Endothelial cell of umbilical vein (primary cell): ENCODE measurements around the gene MRPS26. TPM values are rescaled to one million over a fixed set of nuclear protein-coding genes. Genes with fewer than 3 reads are reported as not detected.
A peak's percentile ranks its signal among the peaks of the same experiment; 100 is the strongest.

ENCODE experiments used
- BruUV-seq: library from RNA; stranded (reverse); fragments of 400-500 nt; replicated peaks from 2 replicates; lab custom pipeline; 2021; lab: Mats Ljungman, UMichigan
- CTCF ChIA-PET: fragments of 300-600, 350-600 bp; sonication (Branson Sonifier 250); formaldehyde crosslinking; loops from one replicate; lab custom pipeline; 2021; ENCODE audit warnings: antibody characterized with exemption, inconsistent platforms; lab: Charles Lee
- POLR2A ChIA-PET: fragments of 300-600, 350-600 bp; sonication (Branson Sonifier 250); formaldehyde crosslinking; loops from one replicate; lab custom pipeline; 2021; ENCODE audit warnings: antibody characterized with exemption, inconsistent platforms; lab: Charles Lee
- DNase-seq: peaks from one replicate; pipeline ENCODE4 v3.0.0-alpha.2; 2011; ENCODE audit warnings: low read depth, low spot score
- FAIRE-seq: peaks from 2 replicates; lab custom pipeline; 2011; peaks lifted over from hg19 to GRCh38; lab: Jason Lieb, UNC
- H2AFZ ChIP-seq: 2 replicates; pipeline ENCODE4 v1.6.0; 2012; ENCODE audit warnings: low read depth, low read length, control low read depth, inconsistent platforms
- H3K27ac ChIP-seq: 2 replicates; pipeline ENCODE4 v1.5.1; 2011; ENCODE audit warnings: low read depth, mild to moderate bottlenecking, control low read depth, low read length, moderate library complexity; ENCODE audit not compliant: insufficient read depth
- H3K27me3 ChIP-seq, 2 experiments: 2 replicates each; pipeline versions ENCODE4 v1.6.0 to v1.6.1; 2011; ENCODE audit warnings: low read length in 2 of 2, mixed read lengths in 1 of 2; ENCODE audit not compliant: control insufficient read depth in 2 of 2, insufficient read depth in 2 of 2
- H3K36me3 ChIP-seq, 2 experiments: 2 replicates in 1 of 2; 3 replicates in 1 of 2; pipeline ENCODE4 v1.5.1; 2011; ENCODE audit warnings: low read length in 2 of 2, mild to moderate bottlenecking in 1 of 2, moderate library complexity in 1 of 2; ENCODE audit not compliant: control insufficient read depth in 2 of 2, insufficient read depth in 2 of 2; ENCODE audit errors: extremely low read depth in 1 of 2
- H3K4me1 ChIP-seq: 3 replicates; pipeline ENCODE4 v1.5.1; 2011; ENCODE audit warnings: mild to moderate bottlenecking, low read length; ENCODE audit not compliant: control insufficient read depth, insufficient read depth; ENCODE audit errors: extremely low read depth
- H3K4me2 ChIP-seq: 2 replicates; pipeline ENCODE4 v1.6.1; 2011; ENCODE audit warnings: low read length, control low read depth, mixed read lengths; ENCODE audit not compliant: insufficient read depth
- H3K4me3 ChIP-seq, 3 experiments: fragments of 200-600 bp in 1 of 3; sonication (generic), shearing (Covaris generic) in 1 of 3; replicated peaks in 1 of 3; 2 replicates each; pipeline ENCODE4 v1.5.1; 2011 to 2016; ENCODE audit warnings: control low read depth in 3 of 3, low read length in 3 of 3, mild to moderate bottlenecking in 2 of 3, inconsistent platforms in 1 of 3, low read depth in 1 of 3, moderate library complexity in 1 of 3; ENCODE audit not compliant: insufficient read depth in 1 of 3
- H3K79me2 ChIP-seq: 2 replicates; pipeline ENCODE4 v1.6.0; 2012; ENCODE audit warnings: low read length, inconsistent platforms; ENCODE audit not compliant: control insufficient read depth, insufficient read depth
- H3K9ac ChIP-seq: replicated peaks from 2 replicates; pipeline ENCODE3; 2011; ENCODE audit warnings: low read length, control low read depth; ENCODE audit not compliant: insufficient read depth; ENCODE audit errors: extremely low read depth
- H3K9me1 ChIP-seq: replicated peaks from 3 replicates; pipeline ENCODE4 v1.6.0; 2011; ENCODE audit warnings: mild to moderate bottlenecking, low read length; ENCODE audit not compliant: control insufficient read depth, insufficient read depth; ENCODE audit errors: extremely low read depth
- H3K9me3 ChIP-seq: replicated peaks from 2 replicates; pipeline ENCODE4 v1.5.1; 2012; ENCODE audit warnings: low read length, inconsistent platforms; ENCODE audit not compliant: control insufficient read depth, insufficient read depth
- H4K20me1 ChIP-seq: replicated peaks from 2 replicates; pipeline ENCODE3; 2011; ENCODE audit warnings: mild to moderate bottlenecking, low read length; ENCODE audit not compliant: control insufficient read depth, insufficient read depth; ENCODE audit errors: extremely low read depth
- EZH2 ChIP-seq: IDR thresholded peaks from 2 replicates; pipeline ENCODE4 v1.6.1; 2012; ENCODE audit warnings: borderline replicate concordance, low read depth, mild to moderate bottlenecking, moderate library complexity, low read length, inconsistent platforms; ENCODE audit not compliant: severe bottlenecking
- FOS ChIP-seq: IDR thresholded peaks from 2 replicates; pipeline ENCODE4 v1.6.1; 2011; ENCODE audit warnings: mild to moderate bottlenecking, low read length, moderate library complexity, borderline replicate concordance; ENCODE audit not compliant: insufficient read depth
- GATA2 ChIP-seq: IDR thresholded peaks from 2 replicates; pipeline ENCODE4 v1.7.0; 2011; ENCODE audit warnings: low read depth, mild to moderate bottlenecking, moderate library complexity, mixed read lengths, low read length; ENCODE audit not compliant: insufficient read length, insufficient read depth
- JUN ChIP-seq: IDR thresholded peaks from 2 replicates; pipeline ENCODE4 v1.6.1; 2011; ENCODE audit warnings: borderline replicate concordance, low read depth; ENCODE audit not compliant: insufficient read length, insufficient read depth
- MYC ChIP-seq: IDR thresholded peaks from one replicate; pipeline ENCODE4 v1.6.1; 2011; ENCODE audit warnings: mild to moderate bottlenecking, low read depth, low read length
- POLR2A ChIP-seq: IDR thresholded peaks from 2 replicates; pipeline ENCODE4 v1.6.1; 2012; ENCODE audit warnings: low read depth, mild to moderate bottlenecking, control low read depth, low read length
- POLR2AphosphoS5 ChIP-seq: IDR thresholded peaks from 2 replicates; pipeline ENCODE4 v1.6.1; 2012; ENCODE audit warnings: low read depth, mild to moderate bottlenecking, control low read depth, low read length, moderate library complexity; ENCODE audit not compliant: insufficient read depth
- dilution Hi-C: fragments of 300-500 bp; cut with MboI; formaldehyde crosslinking; loops from one replicate; pipeline ENCODE4 v1.15.0; 2019; ENCODE audit warnings: low sequenced_read_pairs; ENCODE audit not compliant: extremely low pct_ligation_motif_present
- intact Hi-C: fragments of 100-400 bp; cut with micrococcal nuclease; formaldehyde crosslinking; loops from one replicate; pipeline ENCODE4 v1.10.0; 2022
- polyA plus RNA-seq, 4 experiments: library from polyadenylated mRNA; depleted of rRNA in 3 of 4; stranded (reverse) in 3 of 4; unstranded in 1 of 4; fragments of >200 nt; gene quantifications; 2 replicates each; pipeline versions ENCODE4 v1.2.1 to v1.2.3, GENCODE V29; 2011 to 2012; ENCODE audit warnings: missing spikeins in 1 of 4
- total RNA-seq: library from RNA; stranded (reverse); gene quantifications from 2 replicates; pipeline ENCODE4 v1.2.3, GENCODE V29; 2021
- TF ChIP-seq, protein P1 (sequence below): IDR thresholded peaks from 2 replicates; pipeline ENCODE4 v1.6.1; 2011; ENCODE audit not compliant: insufficient read depth, insufficient read length

MRPS26 gene
- total and polyA plus RNA-seq, 2 donors (not counting 3 experiments of a cell fraction or from before 2014, with no cell fraction given), result 41.0 to 43.9 TPM

DNA sequence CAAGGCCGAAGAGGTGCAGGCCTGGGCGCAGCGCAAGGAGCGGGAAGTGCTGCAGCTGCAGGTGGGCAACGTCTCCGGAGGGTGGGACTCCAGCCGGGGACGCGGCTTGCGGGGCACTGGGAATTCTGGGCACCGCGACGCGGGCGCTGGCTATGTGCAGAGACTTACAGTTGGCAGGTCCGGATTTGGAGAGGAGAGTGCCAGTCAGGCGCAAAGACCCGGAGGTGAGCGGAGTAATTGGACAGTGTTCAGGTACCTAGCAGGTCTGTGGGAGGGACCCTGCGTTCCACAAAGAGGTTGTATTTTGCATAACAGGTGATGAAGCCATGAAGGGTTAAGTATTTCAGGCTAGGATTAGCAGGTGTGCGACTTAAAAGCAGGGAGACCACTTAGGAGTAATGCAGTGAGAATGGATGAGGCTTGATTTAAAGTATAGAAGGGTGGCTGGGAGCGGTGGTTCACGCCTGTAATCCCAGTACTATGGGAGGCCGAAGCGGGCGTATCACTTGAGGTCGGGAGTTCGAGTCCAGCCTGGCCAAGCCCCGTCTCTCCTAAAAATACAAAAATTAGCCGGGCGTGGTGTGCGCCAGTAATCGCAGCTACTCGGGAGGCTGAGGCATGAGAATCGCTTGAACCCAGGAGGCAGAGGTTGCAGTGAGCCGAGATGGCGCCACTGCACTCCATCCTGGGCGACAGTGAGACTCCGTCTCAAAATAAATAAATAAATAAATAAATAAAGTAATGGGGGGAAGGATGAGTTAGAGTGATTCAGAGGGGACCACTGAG, 1.0 kb downstream of the MRPS26 start:
- intact Hi-C loops, result loop anchor here (5.0 kb wide), 1 partner anchor 175 kb away; the partner anchor contains the start of gene PTPRA

DNA sequence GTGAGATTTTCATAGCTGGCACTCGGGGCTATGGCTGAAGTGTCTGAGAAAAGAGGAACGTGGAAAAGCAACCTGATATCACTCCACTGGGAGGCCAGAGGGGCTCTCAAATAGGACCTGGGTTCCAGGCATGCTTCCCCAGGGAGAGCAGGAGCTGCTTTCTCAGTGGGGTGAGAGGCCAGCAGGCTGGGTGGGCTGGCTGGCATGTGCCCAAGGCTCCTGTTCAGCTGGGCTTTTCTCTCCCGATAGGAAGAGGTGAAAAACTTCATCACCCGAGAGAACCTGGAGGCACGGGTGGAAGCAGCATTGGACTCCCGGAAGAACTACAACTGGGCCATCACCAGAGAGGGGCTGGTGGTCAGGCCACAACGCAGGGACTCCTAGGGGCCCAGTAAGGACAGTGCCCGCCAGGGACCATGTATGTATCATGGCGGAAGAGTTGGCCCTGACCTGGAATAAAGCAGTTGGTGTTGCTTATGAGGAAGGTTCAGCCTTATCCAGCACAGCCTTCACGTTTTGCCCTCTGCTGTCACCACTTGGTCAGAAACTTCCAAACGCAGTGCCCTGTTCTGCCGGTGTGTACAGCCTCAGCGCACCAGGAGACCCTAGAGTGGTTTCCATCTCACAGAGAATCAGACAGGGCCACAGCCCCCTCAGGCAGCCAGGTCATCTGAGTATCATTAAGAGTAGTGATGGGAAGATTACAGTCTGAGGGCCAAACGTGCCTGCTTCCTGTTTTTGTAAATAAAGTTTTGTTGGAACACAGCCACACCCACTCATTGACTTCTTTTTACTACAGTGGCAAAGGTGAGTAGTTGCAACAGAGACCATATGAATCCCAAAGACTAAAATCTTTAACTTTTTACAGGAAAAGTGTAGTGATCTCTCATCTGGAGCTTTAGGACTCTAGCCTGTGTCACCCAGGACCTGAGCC, 1.9 kb downstream of the MRPS26 start:
- Histone ChIP-seq H3K9me1 (no peaks in the 10 kb centered on the region), H3K4me1 (peaks cover 9% of the 10 kb centered on the region), H3K27me3 (no peaks in the 10 kb centered on the region), H2AFZ (no peak overlapping the region), H3K4me2 (no peak overlapping the region), H4K20me1 (no peaks in the 10 kb centered on the region), H3K4me3 (no peak overlapping the region), H3K36me3 (peaks cover 3 to 16% of the 10 kb centered on the region in 2 experiments), H3K79me2 (peaks cover 9% of the 10 kb centered on the region), H3K9ac (no peak overlapping the region), H3K27ac (no peak overlapping the region), H3K9me3 (no peaks in the 10 kb centered on the region)
- intact Hi-C loops, result loop anchor here (5.0 kb wide), 1 partner anchor 175 kb away; the partner anchor contains the start of gene PTPRA
- dilution Hi-C loops, result no loop called here
- BruUV-seq, result TSS peak; percentile 38
- ChIA-PET POLR2A (no interaction called here), CTCF (no interaction called here)
- no peak for FAIRE-seq
- TF ChIP-seq FOS (no peak), GATA2 (no peak), EZH2 (no peak), JUN (no peak), MYC (no peak), POLR2A (no peak), POLR2AphosphoS5 (no peak)
- TF ChIP-seq, protein P1, sequence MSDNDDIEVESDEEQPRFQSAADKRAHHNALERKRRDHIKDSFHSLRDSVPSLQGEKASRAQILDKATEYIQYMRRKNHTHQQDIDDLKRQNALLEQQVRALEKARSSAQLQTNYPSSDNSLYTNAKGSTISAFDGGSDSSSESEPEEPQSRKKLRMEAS, result no peak
- no peak for DNase-seq

More for the DNA sequence above, 1.0 kb downstream of the MRPS26 start:
- CTCF ChIA-PET, result no interaction called here
- Histone ChIP-seq H4K20me1 (no peaks in the 10 kb centered on the region), H3K36me3 (peaks cover 3 to 16% of the 10 kb centered on the region in 2 experiments), H3K27ac (no peak overlapping the region), H2AFZ (peak overlapping the region; percentile 42), H3K9me1 (no peaks in the 10 kb centered on the region), H3K9ac (peak overlapping the region; percentile 28), H3K79me2 (peaks cover 9% of the 10 kb centered on the region), H3K4me3 (peak overlapping the region; percentile 58 to 93 (median 63)), H3K4me1 (peaks cover 12% of the 10 kb centered on the region), H3K4me2 (peak overlapping the region; percentile 87), H3K27me3 (no peaks in the 10 kb centered on the region), H3K9me3 (no peaks in the 10 kb centered on the region)
- POLR2A ChIA-PET, result no interaction called here
- TF ChIP-seq MYC (no peak), JUN (no peak), POLR2AphosphoS5 (no peak), EZH2 (no peak), POLR2A (no peak)
- TF ChIP-seq, protein P1, result no peak
- DNase-seq, result no peak
- no peak for FAIRE-seq
- dilution Hi-C loops, result no loop called here
- BruUV-seq, result no TSS peak
